GM18499 (cell line): ENCODE measurements around the gene TDRD9.

Experiments used
- ATAC-seq: cut with Tn5 transposase; IDR thresholded peaks from one replicate; pipeline ENCODE4 v1.9.1; 2021; ENCODE audit warnings: moderate number of reproducible peaks; ENCODE audit not compliant: insufficient read depth, unreplicated experiment

The TDRD9 gene

GRCh38 chr14:104086661-104087461 lies 158.6 kb downstream of the TDRD9 start:
- no peak for ATAC-seq

- no peak for ATAC-seq
Observed at GRCh38 chr14:104087505-104087904, 159.2 kb downstream of the TDRD9 start.

DNA sequence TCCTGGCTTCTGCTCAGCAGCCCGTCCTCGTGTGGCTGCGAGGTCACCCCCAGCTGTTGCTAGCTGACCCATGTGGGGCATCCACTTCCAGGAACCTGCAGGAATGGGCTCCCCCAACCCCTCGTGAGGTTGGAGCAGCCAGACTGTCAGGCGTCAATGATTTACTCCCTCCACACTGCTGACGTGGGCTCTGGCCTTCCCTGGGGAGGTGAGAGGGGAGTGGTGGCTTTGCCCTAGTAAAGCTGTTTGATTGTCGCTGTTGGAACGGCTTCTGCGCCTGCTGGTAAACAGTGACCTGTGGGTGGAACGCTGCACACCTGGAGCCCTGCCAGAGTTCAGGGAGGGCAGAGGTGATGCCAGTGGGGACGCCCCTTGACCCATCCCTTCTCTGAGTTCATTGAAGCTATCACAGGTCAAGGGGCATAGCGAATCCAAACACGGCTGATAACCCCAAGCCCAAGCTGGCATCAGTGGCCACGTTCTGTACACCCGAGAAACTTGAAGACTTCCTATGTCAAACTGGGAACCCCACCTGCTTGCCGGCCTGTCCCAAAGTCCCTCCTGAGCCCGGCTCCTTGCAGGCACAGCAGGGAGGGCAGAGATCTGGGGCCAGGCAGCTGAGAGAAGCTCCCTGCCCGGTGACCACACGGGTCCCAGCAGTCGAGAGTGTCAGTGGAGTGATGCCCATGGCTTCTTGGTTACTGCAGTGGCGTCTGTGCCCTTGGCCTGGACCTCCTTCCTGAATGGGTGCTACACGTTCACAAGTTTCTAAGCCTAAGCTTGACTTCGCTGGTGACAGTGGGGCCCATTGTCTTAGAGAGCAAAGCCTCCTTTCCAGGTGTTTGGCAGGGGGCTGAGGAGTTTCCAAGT lies 160.0 kb downstream of the TDRD9 start:
- no peak for ATAC-seq

GRCh38 chr14:104090071-104090748 lies 162.0 kb downstream of the TDRD9 start:
- no peak for ATAC-seq

DNA sequence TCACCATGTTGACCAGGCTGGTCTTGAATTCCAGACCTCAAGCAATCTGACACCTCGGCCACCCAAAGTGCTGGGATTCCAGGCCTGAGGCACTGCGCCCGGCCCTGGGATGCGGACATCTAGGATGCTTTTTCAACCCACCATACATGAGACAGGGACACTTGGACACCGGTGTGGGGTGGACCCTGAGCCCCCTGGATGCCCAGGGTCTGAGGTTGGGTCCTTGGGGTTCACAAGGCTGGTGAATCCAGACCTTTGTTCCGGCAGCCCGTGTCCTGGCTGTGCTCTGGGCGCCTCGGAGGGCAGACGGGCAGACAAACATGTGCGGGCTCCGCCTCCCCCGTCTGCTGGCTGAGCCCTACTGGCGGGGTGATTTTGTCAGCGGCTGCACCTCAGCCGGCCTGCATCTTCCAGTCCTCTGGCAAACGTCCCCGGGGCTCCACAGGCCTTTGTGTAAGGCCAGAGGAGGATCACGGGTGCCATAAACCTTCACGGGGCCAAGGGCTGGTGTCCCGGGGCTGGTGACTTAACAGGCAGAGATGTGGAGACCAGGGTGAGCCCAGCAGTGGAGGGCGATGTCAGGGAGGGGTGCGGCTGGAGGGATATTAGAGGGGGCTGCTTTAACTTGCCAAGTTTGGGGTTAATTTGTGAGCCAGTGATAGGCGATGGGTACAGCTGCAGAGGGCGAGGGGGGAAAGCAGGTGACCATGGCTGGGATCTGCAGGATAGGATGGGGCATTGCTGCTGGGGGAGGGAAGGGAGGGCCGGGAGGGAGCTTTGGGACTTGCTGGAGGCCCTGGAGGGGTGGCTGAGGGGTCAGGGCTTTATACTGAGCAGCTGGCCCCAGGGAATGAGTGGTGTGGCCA lies 163.0 kb downstream of the TDRD9 start:
- no peak for ATAC-seq

DNA sequence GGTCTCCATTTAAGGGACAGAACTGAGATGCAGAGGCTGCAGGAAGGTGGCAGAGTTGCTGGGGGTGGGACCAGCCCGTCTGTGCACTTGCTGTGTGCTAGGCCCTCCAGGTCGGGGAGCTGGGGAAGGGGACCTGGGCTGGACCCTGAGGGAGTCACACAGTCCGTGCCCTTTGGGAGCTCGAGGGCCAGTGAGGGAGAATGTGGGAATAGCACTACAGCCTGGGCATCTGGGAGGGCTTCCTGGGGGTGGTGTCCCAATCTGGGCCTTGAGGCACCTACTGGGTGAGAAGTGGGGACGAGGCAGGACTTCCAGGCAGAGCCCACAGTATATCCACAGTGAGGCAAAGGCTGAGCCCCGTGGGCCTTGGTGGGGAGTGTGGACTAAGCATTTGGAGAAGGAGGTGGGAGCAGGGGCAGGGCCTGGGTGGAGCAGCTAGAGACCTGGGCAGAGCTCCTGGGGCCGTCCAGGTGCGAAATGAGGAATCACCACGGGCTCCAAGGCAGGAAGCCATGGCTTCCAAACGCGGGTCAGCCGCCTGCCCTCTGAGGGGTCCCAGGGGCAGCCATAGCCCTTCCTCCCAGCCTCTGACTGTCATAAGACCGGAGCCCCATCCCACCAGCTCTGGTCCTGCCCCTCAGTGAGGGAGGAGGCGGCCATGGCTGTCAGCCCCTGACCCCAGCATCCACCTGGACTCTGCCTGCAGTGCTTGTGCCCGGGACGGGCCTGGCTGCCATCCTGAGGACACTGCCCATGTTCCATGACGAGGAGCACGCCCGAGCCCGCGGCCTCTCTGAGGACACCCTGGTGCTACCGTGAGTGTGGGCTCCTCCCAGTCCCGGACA lies 163.9 kb downstream of the TDRD9 start:
- ATAC-seq = no peak

GRCh38 chr14:104092931-104093365 lies 164.7 kb downstream of the TDRD9 start:
- ATAC-seq = no peak

- ATAC-seq = no peak
Observed at GRCh38 chr14:104093366-104094055, 165.3 kb downstream of the TDRD9 start.

GRCh38 chr14:104094056-104094708 lies 165.9 kb downstream of the TDRD9 start:
- no peak for ATAC-seq

DNA sequence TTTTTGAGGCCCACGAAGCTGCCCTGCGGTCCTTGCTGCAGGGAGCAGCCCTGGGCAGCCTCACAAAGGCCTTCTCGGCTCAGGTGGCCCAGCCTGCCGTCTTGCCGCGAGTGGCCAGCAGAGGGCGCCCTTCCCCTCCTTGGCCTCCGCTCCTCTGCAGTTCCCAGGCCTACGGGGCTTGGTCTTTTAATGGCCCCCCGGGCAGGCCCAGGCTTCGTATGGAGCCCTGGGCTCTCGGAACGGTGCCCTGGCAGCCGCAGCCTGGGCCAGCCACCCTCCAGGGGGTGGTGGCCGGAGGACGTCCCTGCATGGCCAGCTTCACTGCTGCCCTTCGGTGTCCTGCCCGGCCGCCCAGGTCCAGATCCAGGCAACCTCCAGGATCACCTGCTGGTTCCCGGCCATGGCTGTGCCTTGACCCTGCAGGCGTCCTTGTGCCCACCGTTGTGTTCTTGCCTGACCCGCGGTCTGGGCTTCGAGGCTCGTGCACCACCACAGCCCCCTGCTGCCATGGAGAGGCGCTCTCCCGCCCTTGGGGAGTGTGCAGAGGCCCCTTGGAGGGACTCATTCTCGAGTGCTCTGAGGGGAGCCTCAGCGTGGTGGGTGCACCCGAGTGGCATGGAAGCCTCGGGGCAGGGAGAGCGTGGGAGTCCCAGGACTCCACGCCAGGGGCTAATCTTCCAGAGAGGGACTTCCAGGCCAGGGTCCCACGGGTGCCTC lies 166.6 kb downstream of the TDRD9 start:
- no peak for ATAC-seq

GRCh38 chr14:104095426-104096310 lies 167.4 kb downstream of the TDRD9 start:
- ATAC-seq = no peak

GRCh38 chr14:104096318-104096717 lies 168.1 kb downstream of the TDRD9 start:
- no peak for ATAC-seq

DNA sequence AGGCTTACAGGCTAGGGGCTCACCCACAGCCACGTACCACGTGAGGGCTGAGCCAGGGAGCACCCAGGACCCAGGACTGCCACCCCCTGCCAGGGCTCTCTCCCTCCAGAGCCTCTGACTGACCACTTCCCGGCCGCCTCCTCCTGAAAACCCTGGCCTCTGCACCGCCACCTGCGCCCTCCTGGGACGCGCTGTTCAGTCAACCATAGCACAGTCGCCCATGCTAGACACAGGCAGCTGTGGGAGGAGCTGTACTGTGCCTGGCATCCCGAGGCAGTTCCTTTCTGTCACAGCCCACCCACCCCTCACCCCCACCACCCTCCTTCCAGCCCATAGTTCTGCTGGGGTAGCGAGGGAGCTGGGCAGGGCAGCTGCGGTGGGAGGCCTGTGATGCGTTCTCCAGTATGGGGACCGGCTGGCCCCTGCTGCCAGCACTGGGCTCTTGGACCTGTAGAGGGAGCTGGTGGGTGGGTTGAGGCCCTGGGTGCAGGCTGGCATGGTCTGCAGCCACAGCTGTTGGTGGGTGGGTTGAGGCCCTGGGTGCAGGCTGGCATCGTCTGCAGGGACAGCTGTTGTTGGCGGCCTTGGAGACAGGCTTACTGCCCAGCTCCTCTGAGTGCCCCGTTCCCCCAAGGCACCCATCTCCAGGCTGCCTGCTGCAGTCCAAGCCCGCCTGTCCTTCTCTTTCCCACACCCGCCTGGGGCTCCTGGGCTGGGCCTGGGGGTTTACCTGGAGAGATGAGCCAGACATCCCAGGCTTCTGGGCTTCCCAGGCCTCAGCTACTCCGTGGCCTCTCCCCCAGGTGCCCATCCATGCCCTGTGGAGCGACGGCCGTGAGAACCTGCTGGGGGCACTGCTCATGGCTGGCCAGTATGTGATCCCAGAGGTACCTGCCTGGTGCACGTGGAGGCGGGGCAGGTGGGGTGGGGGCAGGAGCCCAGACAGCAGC lies 168.8 kb downstream of the TDRD9 start:
- ATAC-seq = no peak

DNA sequence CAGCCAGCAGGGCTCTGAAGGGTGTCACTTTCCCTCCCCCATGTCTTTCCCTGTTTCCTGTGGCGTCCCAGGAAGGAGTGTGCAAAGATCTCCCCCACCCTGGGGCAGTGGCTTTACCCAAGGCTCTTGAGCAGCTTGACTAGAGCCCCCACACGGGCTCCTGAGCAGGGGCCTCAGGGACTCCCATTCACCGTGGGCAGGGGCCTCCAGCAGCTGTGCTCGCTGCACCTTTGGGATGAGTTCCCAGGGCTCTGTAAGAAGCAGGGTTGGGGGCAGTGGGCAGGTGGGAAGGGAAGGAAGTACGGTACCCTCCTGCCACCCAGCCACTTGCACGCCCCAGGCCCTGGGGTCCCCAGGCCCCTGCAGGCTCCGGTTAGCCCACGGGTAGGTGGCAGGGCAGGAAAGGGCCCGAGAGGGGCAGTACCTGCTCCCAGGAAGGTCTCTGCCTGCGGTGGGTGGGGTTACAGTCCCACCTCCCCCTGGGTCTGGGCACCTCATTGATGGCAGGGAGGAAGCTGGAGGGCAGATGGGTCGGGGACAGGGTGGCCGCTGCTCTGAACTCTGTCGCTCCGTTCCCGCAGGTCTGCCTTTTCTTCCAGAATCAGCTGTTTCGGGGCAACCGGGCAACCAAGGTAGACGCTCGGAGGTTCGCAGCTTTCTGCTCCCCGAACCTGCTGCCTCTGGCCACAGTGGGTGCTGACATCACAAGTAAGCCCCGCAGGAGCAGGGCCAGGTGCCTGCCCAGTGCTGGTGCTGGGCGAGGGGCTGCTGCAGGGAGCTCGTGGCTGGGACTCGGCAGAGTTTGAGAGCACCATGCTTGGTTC lies 170.2 kb downstream of the TDRD9 start:
- no peak for ATAC-seq
